GM06990 (cell line): Measurements from ENCODE around the gene TMEM38B.

Experiments used
- DNase-seq: peaks from one replicate; pipeline ENCODE4 v3.0.0-alpha.2; 2011; ENCODE audit not compliant: insufficient read length; ENCODE audit errors: extremely low read depth
- H3K27me3 ChIP-seq: replicated peaks from 2 replicates; pipeline ENCODE4 v1.6.0; 2011; ENCODE audit warnings: low read length; ENCODE audit not compliant: control insufficient read depth, insufficient read depth
- H3K36me3 ChIP-seq: 2 replicates; pipeline ENCODE4 v1.5.1; 2011; ENCODE audit warnings: low read length; ENCODE audit not compliant: control insufficient read depth, insufficient read depth
- H3K4me3 ChIP-seq: replicated peaks from 2 replicates; pipeline ENCODE4 v1.5.1; 2011; ENCODE audit warnings: low read depth, mild to moderate bottlenecking, control low read depth, low read length
- TF ChIP-seq, protein P1 (sequence below): IDR thresholded peaks from 2 replicates; pipeline ENCODE4 v1.5.1; 2011; ENCODE audit warnings: low read length, control low read depth, mild to moderate bottlenecking, inconsistent platforms; ENCODE audit not compliant: insufficient read depth, poor library complexity, severe bottlenecking

Gene TMEM38B

DNA sequence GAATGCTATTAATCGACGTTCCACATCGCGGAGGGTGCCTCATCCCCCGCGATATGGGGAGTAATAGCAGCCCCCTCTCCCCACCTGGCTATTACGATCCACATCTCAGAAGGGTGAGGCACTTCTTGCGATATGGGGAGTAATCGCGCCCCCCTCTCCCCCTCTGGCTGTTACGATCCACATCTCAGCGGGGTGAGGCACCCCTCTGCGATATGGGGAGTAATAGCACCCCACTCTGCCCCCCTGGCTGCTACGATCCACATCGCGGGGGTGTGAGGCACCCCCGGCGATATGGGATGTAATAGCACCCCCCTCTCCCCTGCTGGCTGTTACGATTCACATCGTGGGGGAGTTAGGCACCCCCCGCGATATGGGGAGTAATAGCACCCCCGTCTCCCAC, 128.5 kb downstream of the TMEM38B start:
- Histone ChIP-seq H3K27me3 (no peaks in the 10 kb centered on the region), H3K4me3 (no peak overlapping the region), H3K36me3 (no peaks in the 10 kb centered on the region)
- TF ChIP-seq, protein P1, sequence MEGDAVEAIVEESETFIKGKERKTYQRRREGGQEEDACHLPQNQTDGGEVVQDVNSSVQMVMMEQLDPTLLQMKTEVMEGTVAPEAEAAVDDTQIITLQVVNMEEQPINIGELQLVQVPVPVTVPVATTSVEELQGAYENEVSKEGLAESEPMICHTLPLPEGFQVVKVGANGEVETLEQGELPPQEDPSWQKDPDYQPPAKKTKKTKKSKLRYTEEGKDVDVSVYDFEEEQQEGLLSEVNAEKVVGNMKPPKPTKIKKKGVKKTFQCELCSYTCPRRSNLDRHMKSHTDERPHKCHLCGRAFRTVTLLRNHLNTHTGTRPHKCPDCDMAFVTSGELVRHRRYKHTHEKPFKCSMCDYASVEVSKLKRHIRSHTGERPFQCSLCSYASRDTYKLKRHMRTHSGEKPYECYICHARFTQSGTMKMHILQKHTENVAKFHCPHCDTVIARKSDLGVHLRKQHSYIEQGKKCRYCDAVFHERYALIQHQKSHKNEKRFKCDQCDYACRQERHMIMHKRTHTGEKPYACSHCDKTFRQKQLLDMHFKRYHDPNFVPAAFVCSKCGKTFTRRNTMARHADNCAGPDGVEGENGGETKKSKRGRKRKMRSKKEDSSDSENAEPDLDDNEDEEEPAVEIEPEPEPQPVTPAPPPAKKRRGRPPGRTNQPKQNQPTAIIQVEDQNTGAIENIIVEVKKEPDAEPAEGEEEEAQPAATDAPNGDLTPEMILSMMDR = no peak
- no peak for DNase-seq
